Activated CD8-positive, alpha-beta T cell treated with anti-CD3 and anti-CD28 coated beads for 36 hours (primary cell): ENCODE measurements around the gene RP9. TPM values are rescaled to one million over a fixed set of nuclear protein-coding genes. Genes with fewer than 3 reads are reported as not detected.

Source experiments
- ATAC-seq: fragments of 200-7000 bp; cut with Tn5 transposase; one replicate; pipeline ENCODE4 v1.10.0; 2021; ENCODE audit warnings: mild to moderate bottlenecking, moderate library complexity
- CTCF ChIA-PET: fragments of 350-600 bp; sonication (Branson Sonifier 250); formaldehyde crosslinking; loops from one replicate; lab custom pipeline; 2021; ENCODE audit warnings: antibody characterized with exemption; lab: Charles Lee
- POLR2A ChIA-PET: fragments of 350-600 bp; sonication (Branson Sonifier 250); formaldehyde crosslinking; loops from one replicate; lab custom pipeline; 2021; ENCODE audit warnings: antibody characterized with exemption; lab: Charles Lee
- DNase-seq: peaks from one replicate; pipeline ENCODE4 v3.0.0-alpha.2; 2020
- H3K27ac Mint-ChIP-seq: one replicate; pipeline ENCODE4 v1.8.0; 2021; ENCODE audit warnings: mild to moderate bottlenecking, mixed read lengths
- H3K27me3 Mint-ChIP-seq: one replicate; pipeline ENCODE4 v1.8.0; 2021; ENCODE audit warnings: mixed read lengths
- H3K36me3 Mint-ChIP-seq: one replicate; pipeline ENCODE4 v1.8.0; 2021; ENCODE audit warnings: low read depth, mixed read lengths
- H3K4me1 Mint-ChIP-seq: one replicate; pipeline ENCODE4 v1.8.0; 2021; ENCODE audit warnings: low read depth, mixed read lengths
- H3K4me3 Mint-ChIP-seq: one replicate; pipeline ENCODE4 v1.8.0; 2021; ENCODE audit warnings: mild to moderate bottlenecking, moderate library complexity, mixed read lengths
- H3K9me3 Mint-ChIP-seq: one replicate; pipeline ENCODE4 v1.8.0; 2021; ENCODE audit warnings: mixed read lengths
- CTCF ChIP-seq: fragments of 200-600 bp; IDR thresholded peaks from one replicate; pipeline ENCODE4 v1.8.0; 2022; ENCODE audit warnings: antibody characterized with exemption, mild to moderate bottlenecking
- intact Hi-C: fragments of 100-400 bp; cut with micrococcal nuclease; formaldehyde crosslinking; loops from one replicate; pipeline ENCODE4 v1.10.0; 2022
- total RNA-seq, 2 experiments: library from RNA; stranded (reverse); gene quantifications; one replicate each; pipeline ENCODE4 v1.2.3, GENCODE V29; 2021

The RP9 gene
- total RNA-seq, 2 experiments from 2014 or later, result 14.2 to 15.4 TPM

GRCh38 chr7:33155811-33156210 is 46.6 kb upstream of the RP9 start:
- Mint-ChIP-seq H3K4me1 (no peaks in the 10 kb centered on the region), H3K36me3 (peaks cover 2% of the 10 kb centered on the region), H3K27ac (no peak overlapping the region), H3K9me3 (no peaks in the 10 kb centered on the region), H3K4me3 (no peak overlapping the region), H3K27me3 (no peaks in the 10 kb centered on the region)
- ChIA-PET CTCF (no interaction called here), POLR2A (no interaction called here)
- no peak for TF ChIP-seq CTCF
- intact Hi-C loops, result no loop called here
- no peak for ATAC-seq
- DNase-seq, result no peak

- ATAC-seq (no peak), DNase-seq (no peak)
- Mint-ChIP-seq H3K4me1 (no peaks in the 10 kb centered on the region), H3K4me3 (no peak overlapping the region), H3K9me3 (no peaks in the 10 kb centered on the region), H3K27me3 (no peaks in the 10 kb centered on the region), H3K27ac (no peak overlapping the region), H3K36me3 (peaks cover 2% of the 10 kb centered on the region)
- POLR2A ChIA-PET, result no interaction called here
- intact Hi-C loops, result no loop called here
- CTCF ChIA-PET, result no interaction called here
- no peak for TF ChIP-seq CTCF
Observed at GRCh38 chr7:33152087-33152486, 42.9 kb upstream of the RP9 start.

- POLR2A ChIA-PET, result interaction anchor here (0.8 kb wide), 1 partner anchor 8 kb away, joined by 3 read pairs; no protein-coding TSS in a partner anchor
Observed at GRCh38 chr7:33145156-33145555, 36.0 kb upstream of the RP9 start.

GRCh38 chr7:33143996-33144718 is 35.0 kb upstream of the RP9 start:
- CTCF ChIA-PET, result interaction anchor here (0.7 to 0.9 kb wide), 2 partner anchors 35 to 42 kb away, joined by 3 read pairs; partner anchors contain the start of gene RP9
- no peak overlapping the region for H3K4me3 Mint-ChIP-seq

More at GRCh38 chr7:33145156-33145555, 36.0 kb upstream of the RP9 start:
- Mint-ChIP-seq H3K4me1 (peaks cover 3% of the 10 kb centered on the region), H3K36me3 (peaks cover 4% of the 10 kb centered on the region), H3K27me3 (no peaks in the 10 kb centered on the region), H3K9me3 (peaks cover 5% of the 10 kb centered on the region), H3K4me3 (no peak overlapping the region), H3K27ac (no peak overlapping the region)
- CTCF ChIA-PET, result no interaction called here
- intact Hi-C loops, result no loop called here
- DNase-seq, result no peak
- no peak for TF ChIP-seq CTCF
- no peak for ATAC-seq

More at GRCh38 chr7:33143996-33144718, 35.0 kb upstream of the RP9 start:
- no peak for TF ChIP-seq CTCF
- Mint-ChIP-seq H3K27me3 (no peaks in the 10 kb centered on the region), H3K36me3 (peaks cover 4% of the 10 kb centered on the region), H3K27ac (no peak overlapping the region), H3K9me3 (peaks cover 5% of the 10 kb centered on the region), H3K4me1 (peaks cover 3% of the 10 kb centered on the region)
- ATAC-seq, result no peak
- POLR2A ChIA-PET, result interaction anchor here (0.8 kb wide), 1 partner anchor 9 kb away, joined by 3 read pairs; no protein-coding TSS in a partner anchor
- intact Hi-C loops, result no loop called here
- DNase-seq, result no peak
